NT2/D1 (cell line): Measurements from ENCODE around the gene MRPL24.

Experiments
- DNase-seq: peaks from one replicate; pipeline ENCODE4 v3.0.0-alpha.2; 2011; ENCODE audit warnings: low read depth, low spot score
- H3K27me3 ChIP-seq: 2 replicates; pipeline ENCODE4 v1.6.0; 2011; ENCODE audit warnings: mild to moderate bottlenecking; ENCODE audit not compliant: insufficient read length, insufficient read depth
- H3K36me3 ChIP-seq: 2 replicates; pipeline ENCODE4 v1.6.1; 2011; ENCODE audit warnings: mild to moderate bottlenecking, low read length, mixed read lengths; ENCODE audit not compliant: insufficient read depth, insufficient read length
- H3K4me1 ChIP-seq: 2 replicates; pipeline ENCODE4 v1.5.1; 2011; ENCODE audit not compliant: insufficient read depth, insufficient read length
- H3K4me3 ChIP-seq: 2 replicates; pipeline ENCODE4 v1.5.1; 2011; ENCODE audit warnings: low read depth; ENCODE audit not compliant: insufficient read length
- H3K9ac ChIP-seq: 2 replicates; pipeline ENCODE4 v1.6.0; 2011; ENCODE audit warnings: low read depth; ENCODE audit not compliant: insufficient read length
- H3K9me3 ChIP-seq: 2 replicates; pipeline ENCODE4 v1.5.1; 2011; ENCODE audit warnings: mild to moderate bottlenecking, low read length; ENCODE audit not compliant: insufficient read depth
- SUZ12 ChIP-seq: IDR thresholded peaks from 2 replicates; pipeline ENCODE4 v1.6.1; 2011; ENCODE audit not compliant: insufficient read length, insufficient read depth; ENCODE audit errors: extremely low read depth
- YY1 ChIP-seq: IDR thresholded peaks from 2 replicates; pipeline ENCODE4 v1.6.1; 2011; ENCODE audit not compliant: insufficient read length, insufficient read depth
- ZNF274 ChIP-seq: IDR thresholded peaks from 2 replicates; pipeline ENCODE4 v1.6.1; 2011; ENCODE audit warnings: mild to moderate bottlenecking, low read depth, low read length

MRPL24 gene

DNA sequence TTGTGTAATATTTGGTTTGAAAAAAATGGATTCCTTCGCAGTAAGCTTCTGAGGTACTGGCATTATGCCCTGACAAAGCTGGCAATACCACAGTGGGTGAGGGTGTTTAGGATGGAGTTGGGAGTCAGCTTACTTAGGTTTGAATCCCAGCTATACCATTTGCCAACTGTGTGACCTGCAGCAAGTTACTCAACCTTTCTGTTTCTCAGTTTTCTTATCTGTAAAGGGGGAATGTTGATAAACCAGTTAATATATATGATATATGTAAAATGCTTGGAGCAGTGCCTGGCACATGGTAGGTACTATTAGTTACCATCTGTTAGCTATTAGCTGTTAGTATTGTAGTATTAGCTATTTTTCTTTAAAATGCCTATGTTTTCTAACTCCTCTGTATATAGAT, 15.5 kb upstream of the MRPL24 start:
- Histone ChIP-seq H3K9ac (no peak overlapping the region), H3K27me3 (no peaks in the 10 kb centered on the region), H3K4me1 (peaks cover 6% of the 10 kb centered on the region), H3K9me3 (no peaks in the 10 kb centered on the region), H3K36me3 (no peaks in the 10 kb centered on the region), H3K4me3 (no peak overlapping the region)
- no peak for DNase-seq
- TF ChIP-seq YY1: no peak
- TF ChIP-seq SUZ12: no peak
- no peak for TF ChIP-seq ZNF274

GRCh38 chr1:156755527-156755950, 14.7 kb upstream of the MRPL24 start:
- H3K9me3 ChIP-seq: no peaks in the 10 kb centered on the region
- no peak overlapping the region for H3K4me3 ChIP-seq
- no peak for DNase-seq
- H3K4me1 ChIP-seq: peaks cover 6% of the 10 kb centered on the region
- H3K9ac ChIP-seq: no peak overlapping the region
- TF ChIP-seq YY1 (no peak), SUZ12 (no peak), ZNF274 (no peak)
- no peaks in the 10 kb centered on the region for H3K36me3 ChIP-seq
- no peaks in the 10 kb centered on the region for H3K27me3 ChIP-seq

- H3K9me3 ChIP-seq: no peaks in the 10 kb centered on the region
- H3K4me3 ChIP-seq: no peak overlapping the region
- no peak for DNase-seq
Observed at GRCh38 chr1:156754219-156754618, 13.3 kb upstream of the MRPL24 start.

GRCh38 chr1:156752843-156753482, 12.1 kb upstream of the MRPL24 start:
- no peak for DNase-seq
- TF ChIP-seq SUZ12: no peak
- TF ChIP-seq ZNF274: no peak
- no peak for TF ChIP-seq YY1
- H3K9ac ChIP-seq: peak overlapping the region; percentile 94
- peak overlapping the region; percentile 99 for H3K4me3 ChIP-seq
- no peaks in the 10 kb centered on the region for H3K27me3 ChIP-seq
- peaks cover 28% of the 10 kb centered on the region for H3K4me1 ChIP-seq
- no peaks in the 10 kb centered on the region for H3K9me3 ChIP-seq
- peaks cover 23% of the 10 kb centered on the region for H3K36me3 ChIP-seq

More at GRCh38 chr1:156754219-156754618, 13.3 kb upstream of the MRPL24 start:
- Histone ChIP-seq H3K9ac (no peak overlapping the region), H3K36me3 (peaks cover 11% of the 10 kb centered on the region), H3K27me3 (no peaks in the 10 kb centered on the region), H3K4me1 (peaks cover 15% of the 10 kb centered on the region)
- TF ChIP-seq ZNF274 (no peak), SUZ12 (no peak), YY1 (no peak)

DNA sequence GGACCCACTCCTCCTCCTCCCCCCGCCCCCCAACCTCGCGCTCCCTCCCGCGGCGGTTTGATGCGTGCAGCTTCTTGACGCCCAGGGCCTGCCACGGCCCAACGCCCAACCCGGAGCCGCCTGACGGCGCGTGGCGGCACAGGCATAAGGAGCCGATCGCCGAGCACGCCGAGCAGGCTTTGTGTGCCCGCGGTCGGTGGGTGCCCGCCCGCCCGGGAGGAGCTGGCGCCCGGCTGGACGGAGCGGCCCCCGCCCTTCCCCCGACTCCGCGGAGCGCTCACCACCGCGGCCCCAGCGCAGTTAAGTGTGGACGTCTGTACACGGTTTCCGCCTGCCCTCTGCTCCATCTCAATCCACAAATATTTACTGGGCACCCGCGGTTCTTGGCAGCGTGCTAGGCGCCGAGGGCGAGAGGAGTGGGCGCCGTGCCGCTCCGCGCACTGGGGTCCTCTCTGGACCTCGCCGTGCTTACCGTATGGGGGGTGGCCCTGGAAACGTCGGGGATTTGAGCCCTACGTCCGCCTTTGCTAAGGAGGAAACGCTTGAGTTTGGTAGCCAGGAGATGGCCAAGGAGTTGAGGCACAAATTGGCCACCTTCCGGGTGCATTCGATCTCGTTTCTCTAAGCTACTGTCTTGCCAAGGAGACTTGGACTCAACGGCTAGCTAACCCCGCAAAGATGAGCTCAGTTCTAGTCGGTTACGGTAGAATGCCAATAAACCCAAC, 11.0 kb upstream of the MRPL24 start:
- TF ChIP-seq ZNF274 (no peak), SUZ12 (no peak), YY1 (no peak)
- peak; percentile 98 for DNase-seq

DNA sequence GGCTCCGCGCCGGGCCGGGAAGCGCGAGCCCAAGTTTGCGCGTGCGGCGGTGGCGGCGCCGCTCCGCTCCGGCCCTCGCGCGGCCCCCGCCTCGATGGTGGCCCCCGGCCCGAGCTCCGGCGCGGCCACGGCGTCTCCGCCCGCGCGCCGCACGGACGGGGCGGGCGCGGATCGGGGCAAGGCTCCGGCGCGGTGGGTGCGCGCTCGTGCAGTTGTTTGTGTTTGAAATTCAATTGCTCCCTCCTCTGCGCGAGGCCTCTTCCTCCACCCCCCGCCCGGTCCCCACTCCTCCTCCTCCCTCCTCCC, 10.5 kb upstream of the MRPL24 start, which contains the start of gene HDGF:
Gene HDGF (minus strand): TSS at position 225 of the 306 bp plus-strand sequence. CDS start 246 bp downstream, outside the sequence.
- TF ChIP-seq YY1 (no peak), ZNF274 (no peak), SUZ12 (no peak)
- peak within 1 kb of the TSS; percentile 99 for H3K4me3 ChIP-seq
- H3K9me3 ChIP-seq: no peaks in the 10 kb centered on the region
- no peak for DNase-seq
- H3K36me3 ChIP-seq: peaks cover 23% of the 10 kb centered on the region
- peak within 1 kb of the TSS; percentile 94 for H3K9ac ChIP-seq
- H3K27me3 ChIP-seq: no peaks in the 10 kb centered on the region
- H3K4me1 ChIP-seq: peaks cover 33% of the 10 kb centered on the region

More for the DNA sequence above, 11.0 kb upstream of the MRPL24 start:
- H3K4me1 ChIP-seq: peaks cover 33% of the 10 kb centered on the region
- H3K9ac ChIP-seq: peak overlapping the region; percentile 94
- H3K36me3 ChIP-seq: peaks cover 23% of the 10 kb centered on the region
- peak overlapping the region; percentile 99 for H3K4me3 ChIP-seq
- no peaks in the 10 kb centered on the region for H3K27me3 ChIP-seq
- H3K9me3 ChIP-seq: no peaks in the 10 kb centered on the region

DNA sequence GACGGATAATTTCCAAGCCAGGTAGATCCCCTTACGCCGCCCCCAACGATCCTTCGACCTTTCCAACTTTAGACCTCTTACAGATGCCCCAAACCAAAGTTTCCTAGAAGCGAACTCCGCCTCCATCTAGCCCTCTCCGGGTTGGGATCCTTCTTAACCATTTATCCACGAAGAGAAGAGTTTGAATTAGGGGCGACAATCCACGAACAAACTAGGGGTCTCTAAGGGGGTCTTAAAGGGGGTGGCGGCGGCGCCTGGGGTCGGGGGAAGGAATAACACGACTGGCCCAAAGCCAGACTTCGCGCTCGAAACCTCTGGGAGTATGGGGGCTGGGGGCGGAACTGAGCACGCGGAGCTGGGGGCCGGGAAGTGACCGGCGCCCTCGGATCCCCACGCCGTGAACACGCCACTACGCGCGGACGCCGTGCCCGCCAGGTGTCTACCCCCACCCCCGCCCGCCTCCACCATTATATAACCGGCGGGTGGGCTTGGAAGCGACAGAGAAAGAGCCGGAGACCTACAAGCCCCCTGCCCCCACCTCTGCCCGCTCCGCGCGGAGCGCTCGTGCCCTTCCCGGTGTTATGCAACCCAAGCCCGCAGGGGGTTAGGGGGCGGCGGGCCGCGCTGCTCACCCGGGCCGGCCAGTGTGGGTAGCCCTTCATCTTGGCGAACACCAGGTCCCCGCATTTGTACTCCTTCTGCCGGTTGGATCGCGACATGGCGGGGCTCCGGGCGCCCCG, 10.0 kb upstream of the MRPL24 start:
- Histone ChIP-seq H3K27me3 (no peaks in the 10 kb centered on the region), H3K36me3 (peaks cover 27% of the 10 kb centered on the region), H3K4me3 (peak overlapping the region; percentile 77), H3K9me3 (no peaks in the 10 kb centered on the region), H3K9ac (peak overlapping the region; percentile 94), H3K4me1 (peaks cover 38% of the 10 kb centered on the region)
- DNase-seq: no peak
- TF ChIP-seq ZNF274 (no peak), YY1 (no peak), SUZ12 (no peak)
